GM23338 (cell line): Measurements from ENCODE around the gene EFCAB9. TPM values are rescaled to one million over a fixed set of nuclear protein-coding genes. Genes with fewer than 3 reads are reported as not detected.

ENCODE experiments used
- ATAC-seq: fragments of 200-7000 bp; cut with Tn5 transposase; 3 replicates; pipeline ENCODE4 v1.9.1; 2020
- DNase-seq: peaks from one replicate; pipeline ENCODE4 v3.0.0-alpha.2; 2015; ENCODE audit warnings: low spot score
- H2AFZ ChIP-seq: fragments of 200-600 bp; sonication (generic); 2 replicates; pipeline ENCODE4 v1.8.0; 2016; ENCODE audit warnings: antibody characterized with exemption, mild to moderate bottlenecking, moderate library complexity
- H3F3A ChIP-seq: fragments of 200-600 bp; sonication (generic); replicated peaks from 2 replicates; pipeline ENCODE4 v1.8.0; 2017; ENCODE audit warnings: antibody characterized with exemption, mixed run types, low read depth
- H3K27ac ChIP-seq: fragments of 200-600 bp; sonication (generic); 2 replicates; pipeline ENCODE4 v1.6.1; 2016; ENCODE audit warnings: low read depth
- H3K27me3 ChIP-seq: fragments of 200-600 bp; sonication (generic); 2 replicates; pipeline ENCODE4 v1.8.0; 2016; ENCODE audit warnings: mild to moderate bottlenecking, mixed run types, moderate library complexity; ENCODE audit not compliant: insufficient read depth
- H3K36me3 ChIP-seq: fragments of 200-600 bp; sonication (generic); 2 replicates; pipeline ENCODE4 v1.8.0; 2016; ENCODE audit warnings: mild to moderate bottlenecking; ENCODE audit not compliant: insufficient read depth
- H3K4me1 ChIP-seq: fragments of 200-600 bp; sonication (generic); 2 replicates; pipeline ENCODE4 v1.8.0; 2016; ENCODE audit warnings: mild to moderate bottlenecking, moderate library complexity; ENCODE audit not compliant: insufficient read depth
- H3K4me2 ChIP-seq: fragments of 200-600 bp; sonication (generic); 2 replicates; pipeline ENCODE4 v1.7.1; 2017; ENCODE audit warnings: mixed run types
- H3K4me3 ChIP-seq: fragments of 200-600 bp; sonication (generic); 2 replicates; pipeline ENCODE4 v1.6.1; 2016; ENCODE audit warnings: mixed run types
- H3K79me2 ChIP-seq: fragments of 200-600 bp; sonication (generic); replicated peaks from 2 replicates; pipeline ENCODE4 v1.8.0; 2017; ENCODE audit warnings: mild to moderate bottlenecking; ENCODE audit not compliant: insufficient read depth
- H3K9me2 ChIP-seq: fragments of 200-600 bp; sonication (generic); 2 replicates; pipeline ENCODE4 v1.8.0; 2017; ENCODE audit not compliant: insufficient read depth
- H4K20me1 ChIP-seq: fragments of 200-600 bp; sonication (generic); replicated peaks from 2 replicates; pipeline ENCODE4 v1.8.0; 2017; ENCODE audit warnings: mild to moderate bottlenecking; ENCODE audit not compliant: insufficient read depth
- H3K27ac Mint-ChIP-seq: 2 replicates; pipeline ENCODE4 v1.8.0; 2020; ENCODE audit warnings: inconsistent platforms, mild to moderate bottlenecking, moderate library complexity, mixed read lengths
- H3K27me3 Mint-ChIP-seq: 3 replicates; pipeline ENCODE4 v1.8.0; 2022; ENCODE audit warnings: low read depth, mild to moderate bottlenecking, moderate library complexity, mixed read lengths, inconsistent platforms; ENCODE audit not compliant: insufficient read depth, poor library complexity
- H3K36me3 Mint-ChIP-seq: 3 replicates; pipeline ENCODE4 v1.8.0; 2021; ENCODE audit warnings: low read depth, mild to moderate bottlenecking, inconsistent platforms, moderate library complexity, mixed read lengths
- H3K4me1 Mint-ChIP-seq: 3 replicates; pipeline ENCODE4 v1.8.0; 2020; ENCODE audit warnings: mild to moderate bottlenecking, inconsistent platforms, mixed read lengths
- H3K4me3 Mint-ChIP-seq: 3 replicates; pipeline ENCODE4 v1.8.0; 2021; ENCODE audit warnings: moderate library complexity, mild to moderate bottlenecking, inconsistent platforms, mixed read lengths
- H3K9me3 Mint-ChIP-seq: 3 replicates; pipeline ENCODE4 v1.8.0; 2020; ENCODE audit warnings: moderate library complexity, mild to moderate bottlenecking, inconsistent platforms, mixed read lengths
- CREB1 ChIP-seq: fragments of 250-450 bp; sonication (Bioruptor Pico); IDR thresholded peaks from 2 replicates; pipeline ENCODE4 v1.5.0; 2020; ENCODE audit warnings: low read depth, mild to moderate bottlenecking, moderate library complexity
- CTCF ChIP-seq, 2 experiments: fragments of 200-600 bp in 1 of 2; sonication (generic) in 1 of 2; conservative IDR thresholded peaks; 2 replicates each; pipeline versions ENCODE4 v1.5.1 to v1.6.1; 2016 to 2017; ENCODE audit warnings: antibody characterized with exemption in 2 of 2, low read depth in 2 of 2, mild to moderate bottlenecking in 2 of 2, moderate library complexity in 1 of 2
- ETS1 ChIP-seq: IDR thresholded peaks from 2 replicates; pipeline ENCODE4 v1.6.1; 2016; ENCODE audit warnings: antibody characterized with exemption
- EZH2 ChIP-seq: fragments of 200-600 bp; sonication (generic); IDR thresholded peaks from one replicate; pipeline ENCODE4 v1.8.0; 2017; ENCODE audit warnings: antibody characterized with exemption, mild to moderate bottlenecking, low read depth; ENCODE audit not compliant: unreplicated experiment
- EZH2phosphoT487 ChIP-seq: fragments of 200-600 bp; sonication (generic); IDR thresholded peaks from one replicate; pipeline ENCODE4 v1.8.1; 2018; ENCODE audit warnings: antibody characterized with exemption; ENCODE audit not compliant: unreplicated experiment
- JUNB ChIP-seq: IDR thresholded peaks from one replicate; pipeline ENCODE4 v1.6.1; 2016; ENCODE audit warnings: antibody characterized with exemption; ENCODE audit not compliant: unreplicated experiment
- NANOG ChIP-seq: IDR thresholded peaks from 2 replicates; pipeline ENCODE4 v1.6.1; 2016; ENCODE audit warnings: antibody characterized with exemption, borderline replicate concordance
- POLR2AphosphoS5 ChIP-seq: IDR thresholded peaks from 2 replicates; pipeline ENCODE4 v1.6.1; 2016; ENCODE audit warnings: antibody characterized with exemption, low read depth
- STAT1 ChIP-seq: IDR thresholded peaks from one replicate; pipeline ENCODE4 v1.6.1; 2016; ENCODE audit warnings: antibody characterized with exemption; ENCODE audit not compliant: unreplicated experiment
- ZNF114 ChIP-seq: fragments of 250-450 bp; sonication (Bioruptor Pico); IDR thresholded peaks from 2 replicates; pipeline ENCODE4 v1.5.0; 2020; ENCODE audit warnings: mild to moderate bottlenecking, moderate library complexity
- ZNF331 ChIP-seq: fragments of 250-450 bp; sonication (Bioruptor Pico); IDR thresholded peaks from 2 replicates; pipeline ENCODE4 v1.5.0; 2020; ENCODE audit warnings: low read depth, mild to moderate bottlenecking, moderate library complexity
- polyA plus RNA-seq: library from polyadenylated mRNA; unstranded; fragments of >200 nt; fragmentation: Nextera tagmentation; extraction: Ambion mirVana; gene quantifications from 2 replicates; pipeline ENCODE4 v1.2.1, GENCODE V29; 2016
- total RNA-seq: library from RNA; depleted of rRNA; stranded (reverse); fragments of >200 nt; shearing (Covaris generic); gene quantifications from 2 replicates; pipeline ENCODE4 v1.2.3, GENCODE V29; 2014
- TF ChIP-seq, protein P1 (sequence below): fragments of 250-450 bp; sonication (Bioruptor Pico); IDR thresholded peaks from 2 replicates; pipeline ENCODE4 v1.5.0; 2020; ENCODE audit warnings: mild to moderate bottlenecking, moderate library complexity

The EFCAB9 gene
- total and polyA plus RNA-seq, 2 experiments from 2014 or later, result not detected

DNA sequence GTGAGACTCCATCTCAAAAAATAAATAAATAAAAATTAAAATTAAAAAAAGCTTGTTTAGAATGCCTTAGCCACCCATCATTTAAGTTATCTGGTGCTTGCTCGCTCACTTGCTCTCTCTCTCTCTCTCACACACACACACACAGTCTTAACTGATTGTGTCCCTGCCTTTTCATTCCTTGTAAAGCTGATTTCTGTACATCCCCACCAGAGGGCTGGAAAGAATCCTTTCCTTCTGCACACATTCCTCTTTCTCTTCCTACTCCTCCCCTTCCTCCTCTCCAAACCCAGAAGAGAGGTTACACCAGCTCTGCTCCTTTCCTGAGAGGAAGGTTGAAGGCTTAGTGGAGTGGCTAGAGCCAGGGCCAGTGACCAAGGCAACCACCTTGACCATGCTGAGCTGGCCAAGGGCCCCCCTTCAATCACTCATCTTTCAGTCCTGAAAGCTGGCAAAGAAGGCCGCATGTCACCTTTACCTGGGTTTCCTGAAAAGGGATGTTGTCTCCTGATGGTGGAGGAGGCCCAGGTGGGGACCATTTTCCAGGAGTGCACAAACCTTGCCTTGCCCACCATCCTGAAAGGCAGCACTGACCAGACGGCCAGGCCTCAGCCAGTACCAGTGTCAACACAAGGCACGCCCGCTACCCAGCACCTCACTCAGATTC is 31.5 kb upstream of the EFCAB9 start:
- TF ChIP-seq EZH2phosphoT487 (no peak), EZH2 (no peak), CREB1 (CRISPR knock-in tag) (no peak)
- Histone ChIP-seq H2AFZ (no peak overlapping the region), H3F3A (0 out of 2 replicates have a peak, but pooled peaks cover 3% of the 10 kb centered on the region), H3K9me2 (no peaks in the 10 kb centered on the region), H4K20me1 (no peaks in the 10 kb centered on the region; the same call in 1 of the 2 replicates), H3K36me3 (no peaks in the 10 kb centered on the region), H3K27ac (0 out of 2 replicates have a peak overlapping the region, but pooled peaks have one; percentile 39), H3K4me3 (no peak overlapping the region), H3K4me2 (no peak overlapping the region), H3K4me1 (no peaks in the 10 kb centered on the region), H3K79me2 (peaks cover 14% of the 10 kb centered on the region; the same call in 1 of the 2 replicates), H3K27me3 (no peaks in the 10 kb centered on the region)
- Mint-ChIP-seq H3K36me3 (no peaks in the 10 kb centered on the region; the same call in 2 of the 3 replicates), H3K9me3 (no peaks in the 10 kb centered on the region; the same call in 2 of the 3 replicates), H3K4me3 (no peak overlapping the region), H3K27ac (no peak overlapping the region), H3K4me1 (no peaks in the 10 kb centered on the region), H3K27me3 (no peaks in the 10 kb centered on the region)
- DNase-seq, result no peak
- ATAC-seq, result no peak; the same call in 2 of the 3 replicates

GRCh38 chr5:172162987-172163343 is 31.0 kb upstream of the EFCAB9 start:
- Mint-ChIP-seq H3K4me1 (no peaks in the 10 kb centered on the region; the same call in 2 of the 3 replicates), H3K4me3 (no peak overlapping the region), H3K9me3 (no peaks in the 10 kb centered on the region; the same call in 2 of the 3 replicates), H3K36me3 (no peaks in the 10 kb centered on the region; the same call in 2 of the 3 replicates), H3K27ac (no peak overlapping the region), H3K27me3 (no peaks in the 10 kb centered on the region)
- Histone ChIP-seq H3K27ac (0 out of 2 replicates have a peak overlapping the region, but pooled peaks have one; percentile 39), H3K79me2 (peaks cover 16% of the 10 kb centered on the region; the same call in 1 of the 2 replicates), H3F3A (0 out of 2 replicates have a peak, but pooled peaks cover 3% of the 10 kb centered on the region), H3K36me3 (no peaks in the 10 kb centered on the region), H3K9me2 (no peaks in the 10 kb centered on the region), H3K4me3 (no peak overlapping the region), H3K27me3 (no peaks in the 10 kb centered on the region), H2AFZ (no peak overlapping the region), H3K4me2 (no peak overlapping the region), H3K4me1 (no peaks in the 10 kb centered on the region), H4K20me1 (no peaks in the 10 kb centered on the region; the same call in 1 of the 2 replicates)
- no peak for DNase-seq
- no peak for ATAC-seq
- TF ChIP-seq NANOG (no peak), ZNF114 (CRISPR knock-in tag) (no peak), POLR2AphosphoS5 (no peak), ETS1 (no peak), STAT1 (no peak), CTCF (conservative IDR thresholded peaks at IDR 0.05; ENCODE audit: low read depth in 2 of 2) (no peak), EZH2phosphoT487 (no peak), JUNB (no peak), EZH2 (no peak), ZNF331 (CRISPR knock-in tag) (no peak)
- TF ChIP-seq, protein P1, sequence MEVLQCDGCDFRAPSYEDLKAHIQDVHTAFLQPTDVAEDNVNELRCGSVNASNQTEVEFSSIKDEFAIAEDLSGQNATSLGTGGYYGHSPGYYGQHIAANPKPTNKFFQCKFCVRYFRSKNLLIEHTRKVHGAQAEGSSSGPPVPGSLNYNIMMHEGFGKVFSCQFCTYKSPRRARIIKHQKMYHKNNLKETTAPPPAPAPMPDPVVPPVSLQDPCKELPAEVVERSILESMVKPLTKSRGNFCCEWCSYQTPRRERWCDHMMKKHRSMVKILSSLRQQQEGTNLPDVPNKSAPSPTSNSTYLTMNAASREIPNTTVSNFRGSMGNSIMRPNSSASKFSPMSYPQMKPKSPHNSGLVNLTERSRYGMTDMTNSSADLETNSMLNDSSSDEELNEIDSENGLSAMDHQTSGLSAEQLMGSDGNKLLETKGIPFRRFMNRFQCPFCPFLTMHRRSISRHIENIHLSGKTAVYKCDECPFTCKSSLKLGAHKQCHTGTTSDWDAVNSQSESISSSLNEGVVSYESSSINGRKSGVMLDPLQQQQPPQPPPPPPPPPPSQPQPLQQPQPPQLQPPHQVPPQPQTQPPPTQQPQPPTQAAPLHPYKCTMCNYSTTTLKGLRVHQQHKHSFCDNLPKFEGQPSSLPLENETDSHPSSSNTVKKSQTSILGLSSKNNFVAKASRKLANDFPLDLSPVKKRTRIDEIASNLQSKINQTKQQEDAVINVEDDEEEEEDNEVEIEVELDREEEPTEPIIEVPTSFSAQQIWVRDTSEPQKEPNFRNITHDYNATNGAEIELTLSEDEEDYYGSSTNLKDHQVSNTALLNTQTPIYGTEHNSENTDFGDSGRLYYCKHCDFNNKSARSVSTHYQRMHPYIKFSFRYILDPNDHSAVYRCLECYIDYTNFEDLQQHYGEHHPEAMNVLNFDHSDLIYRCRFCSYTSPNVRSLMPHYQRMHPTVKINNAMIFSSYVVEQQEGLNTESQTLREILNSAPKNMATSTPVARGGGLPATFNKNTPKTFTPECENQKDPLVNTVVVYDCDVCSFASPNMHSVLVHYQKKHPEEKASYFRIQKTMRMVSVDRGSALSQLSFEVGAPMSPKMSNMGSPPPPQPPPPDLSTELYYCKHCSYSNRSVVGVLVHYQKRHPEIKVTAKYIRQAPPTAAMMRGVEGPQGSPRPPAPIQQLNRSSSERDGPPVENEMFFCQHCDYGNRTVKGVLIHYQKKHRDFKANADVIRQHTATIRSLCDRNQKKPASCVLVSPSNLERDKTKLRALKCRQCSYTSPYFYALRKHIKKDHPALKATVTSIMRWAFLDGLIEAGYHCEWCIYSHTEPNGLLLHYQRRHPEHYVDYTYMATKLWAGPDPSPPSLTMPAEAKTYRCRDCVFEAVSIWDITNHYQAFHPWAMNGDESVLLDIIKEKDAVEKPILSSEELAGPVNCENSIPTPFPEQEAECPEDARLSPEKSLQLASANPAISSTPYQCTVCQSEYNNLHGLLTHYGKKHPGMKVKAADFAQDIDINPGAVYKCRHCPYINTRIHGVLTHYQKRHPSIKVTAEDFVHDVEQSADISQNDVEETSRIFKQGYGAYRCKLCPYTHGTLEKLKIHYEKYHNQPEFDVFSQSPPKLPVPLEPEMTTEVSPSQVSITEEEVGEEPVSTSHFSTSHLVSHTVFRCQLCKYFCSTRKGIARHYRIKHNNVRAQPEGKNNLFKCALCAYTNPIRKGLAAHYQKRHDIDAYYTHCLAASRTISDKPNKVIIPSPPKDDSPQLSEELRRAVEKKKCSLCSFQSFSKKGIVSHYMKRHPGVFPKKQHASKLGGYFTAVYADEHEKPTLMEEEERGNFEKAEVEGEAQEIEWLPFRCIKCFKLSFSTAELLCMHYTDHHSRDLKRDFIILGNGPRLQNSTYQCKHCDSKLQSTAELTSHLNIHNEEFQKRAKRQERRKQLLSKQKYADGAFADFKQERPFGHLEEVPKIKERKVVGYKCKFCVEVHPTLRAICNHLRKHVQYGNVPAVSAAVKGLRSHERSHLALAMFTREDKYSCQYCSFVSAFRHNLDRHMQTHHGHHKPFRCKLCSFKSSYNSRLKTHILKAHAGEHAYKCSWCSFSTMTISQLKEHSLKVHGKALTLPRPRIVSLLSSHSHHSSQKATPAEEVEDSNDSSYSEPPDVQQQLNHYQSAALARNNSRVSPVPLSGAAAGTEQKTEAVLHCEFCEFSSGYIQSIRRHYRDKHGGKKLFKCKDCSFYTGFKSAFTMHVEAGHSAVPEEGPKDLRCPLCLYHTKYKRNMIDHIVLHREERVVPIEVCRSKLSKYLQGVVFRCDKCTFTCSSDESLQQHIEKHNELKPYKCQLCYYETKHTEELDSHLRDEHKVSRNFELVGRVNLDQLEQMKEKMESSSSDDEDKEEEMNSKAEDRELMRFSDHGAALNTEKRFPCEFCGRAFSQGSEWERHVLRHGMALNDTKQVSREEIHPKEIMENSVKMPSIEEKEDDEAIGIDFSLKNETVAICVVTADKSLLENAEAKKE (CRISPR knock-in tag), result no peak
